Small intestine (tissue), 7 donors: ENCODE measurements around the gene KRTAP10-3. TPM values are rescaled to one million over a fixed set of nuclear protein-coding genes. Genes with fewer than 3 reads are reported as not detected.
"Not testable (repeated sequence)": the region's sequence is repeated elsewhere in the genome, so short reads cannot be mapped to it uniquely, and the experiment has no call there.

Source experiments
- DNase-seq, 2 donors: peaks; one replicate each; pipeline versions ENCODE4 v3.0.0 to v3.0.0-alpha.2; 2013
- FAIRE-seq: peaks from 2 replicates; lab custom pipeline; 2012; peaks lifted over from hg19 to GRCh38; lab: Jason Lieb, UNC
- H3K27ac ChIP-seq, 3 donors: one replicate each; pipeline ENCODE4 v1.5.1; 2013; ENCODE audit warnings: low read length in 2 of 3, mild to moderate bottlenecking in 2 of 3, control low read depth in 1 of 3, inconsistent platforms in 1 of 3, low read depth in 1 of 3, moderate library complexity in 1 of 3
- H3K27me3 ChIP-seq, 3 donors: one replicate each; pipeline ENCODE4 v1.6.1; 2013; ENCODE audit warnings: low read length in 3 of 3, inconsistent platforms in 1 of 3; ENCODE audit not compliant: control insufficient read depth in 3 of 3, insufficient read depth in 3 of 3
- H3K36me3 ChIP-seq, 3 donors: one replicate each; pipeline ENCODE4 v1.6.1; 2013; ENCODE audit warnings: low read length in 3 of 3, inconsistent platforms in 1 of 3, low read depth in 1 of 3, mild to moderate bottlenecking in 1 of 3, moderate library complexity in 1 of 3; ENCODE audit not compliant: control insufficient read depth in 3 of 3, insufficient read depth in 2 of 3
- H3K4me1 ChIP-seq, 3 donors: one replicate each; pipeline ENCODE4 v1.6.1; 2013; ENCODE audit warnings: low read length in 2 of 3, inconsistent platforms in 1 of 3, low read depth in 1 of 3, mild to moderate bottlenecking in 1 of 3, moderate library complexity in 1 of 3; ENCODE audit not compliant: control insufficient read depth in 3 of 3, insufficient read depth in 2 of 3
- H3K4me3 ChIP-seq, 3 donors: one replicate each; pipeline ENCODE4 v1.5.1; 2013; ENCODE audit warnings: low read length in 3 of 3, control low read depth in 1 of 3, inconsistent platforms in 1 of 3, low read depth in 1 of 3, mild to moderate bottlenecking in 1 of 3, moderate library complexity in 1 of 3
- H3K9me3 ChIP-seq, 2 donors: one replicate each; pipeline ENCODE4 v1.6.1; 2013; ENCODE audit warnings: low read depth in 1 of 2, low read length in 1 of 2; ENCODE audit not compliant: control insufficient read depth in 2 of 2, insufficient read depth in 1 of 2
- WGBS, 3 donors: extraction: QIAGEN DNeasy Blood & Tissue Kit; methylation state at CpG; one replicate each; pipeline ENCODE4 v1.1.7; 2013; 5-methylcytosine and 5-hydroxymethylcytosine counted together
- polyA plus RNA-seq, 4 donors: library from polyadenylated mRNA; stranded (reverse) in 3 of 4; unstranded in 1 of 4; fragments of 200-250 nt in 3 of 4; fragments of 120-200 nt in 1 of 4; gene quantifications; one replicate each; pipeline versions ENCODE4 v1.2.1 to v1.2.3, GENCODE V29; 2013
- donor health status: healthy with polysubstance abuse.
- donor health status: control.
- donor health status: control.
- donor health status: Bipolar disorder and iron deficiency.
- donor health status: healthy.

The KRTAP10-3 gene
- polyA plus RNA-seq, 4 donors: not detected

- WGBS, 3 donors: 55 to 61% (median 61%) methylated on average over 31 to 33 of the region's 33 CpGs
- Histone ChIP-seq H3K27ac (no peak within 1 kb of the TSS), H3K27me3 (peaks cover 0 to 6% (median 4%) of the 10 kb centered on the region in 3 donors), H3K9me3 (no peaks in the 10 kb centered on the region), H3K36me3 (no peaks in the 10 kb centered on the region), H3K4me3 (no peak within 1 kb of the TSS), H3K4me1 (no peaks in the 10 kb centered on the region)
- DNase-seq (no peak), FAIRE-seq (no peak)
Measured at GRCh38 chr21:44592446-44593311, 34.1 kb upstream of the KRTAP10-3 start, which contains the start of gene KRTAP10-6. TSS of gene KRTAP10-6 (minus strand) at chr21:44592505. CDS start at chr21:44592484, 21 bp downstream.

GRCh38 chr21:44591801-44592130 lies 33.2 kb upstream of the KRTAP10-3 start:
- H3K27me3 ChIP-seq, DNase-seq, H3K9me3 ChIP-seq, H3K27ac ChIP-seq, H3K4me1 ChIP-seq, H3K36me3 ChIP-seq, H3K4me3 ChIP-seq, FAIRE-seq: not testable (repeated sequence)
- 20 to 59% (median 42%) methylated on average over 4 of the region's 4 CpGs for WGBS, 3 donors

- not testable (repeated sequence) for FAIRE-seq, H3K9me3 ChIP-seq, H3K36me3 ChIP-seq, H3K27me3 ChIP-seq, H3K4me1 ChIP-seq, H3K4me3 ChIP-seq, DNase-seq, H3K27ac ChIP-seq
- WGBS, 3 donors: 50 to 66% (median 52%) methylated on average over 13 to 18 of the region's 19 CpGs
Measured at GRCh38 chr21:44590897-44591800, 32.6 kb upstream of the KRTAP10-3 start.

GRCh38 chr21:44590311-44590721 lies 31.7 kb upstream of the KRTAP10-3 start:
- no peak overlapping the region for H3K27ac ChIP-seq
- no peaks in the 10 kb centered on the region for H3K4me1 ChIP-seq
- no peak for DNase-seq
- H3K4me3 ChIP-seq: no peak overlapping the region
- no peaks in the 10 kb centered on the region for H3K36me3 ChIP-seq
- FAIRE-seq: no peak
- WGBS, 3 donors: 59 to 80% (median 71%) methylated on average over 8 to 10 of the region's 10 CpGs
- no peaks in the 10 kb centered on the region for H3K9me3 ChIP-seq
- H3K27me3 ChIP-seq: peaks cover 0 to 6% (median 5%) of the 10 kb centered on the region in 3 donors

- H3K4me3 ChIP-seq: no peak overlapping the region
- H3K27ac ChIP-seq: no peak overlapping the region
- FAIRE-seq: no peak
- H3K4me1 ChIP-seq: no peaks in the 10 kb centered on the region
- DNase-seq: no peak
- H3K9me3 ChIP-seq: no peaks in the 10 kb centered on the region
- H3K27me3 ChIP-seq: peaks cover 0 to 7% (median 6%) of the 10 kb centered on the region in 3 donors
- WGBS, 3 donors: 68 to 76% (median 71%) methylated on average over 22 to 24 of the region's 24 CpGs
- H3K36me3 ChIP-seq: no peaks in the 10 kb centered on the region
Measured at GRCh38 chr21:44589586-44590305, 31.2 kb upstream of the KRTAP10-3 start.

DNA sequence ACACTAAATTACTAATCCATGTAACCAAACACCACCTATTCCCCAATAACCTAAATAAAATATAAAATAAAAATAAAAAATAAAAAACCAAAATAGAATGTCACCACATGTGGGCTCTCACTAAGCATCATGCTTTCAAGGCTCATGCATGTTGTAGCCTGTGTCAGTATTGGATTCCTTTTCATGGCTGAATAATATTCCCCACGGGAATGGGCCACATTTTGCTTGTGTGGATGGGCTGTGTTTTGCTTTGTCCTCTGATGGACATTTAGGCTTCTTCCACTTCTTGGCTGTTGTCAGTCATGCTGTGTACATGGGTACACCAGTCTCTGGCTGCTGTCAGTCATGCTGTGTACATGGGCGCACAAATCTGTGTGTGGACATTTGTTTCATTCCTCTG lies 30.5 kb upstream of the KRTAP10-3 start:
- Histone ChIP-seq H3K9me3 (no peaks in the 10 kb centered on the region), H3K4me1 (no peaks in the 10 kb centered on the region), H3K4me3 (no peak overlapping the region), H3K27me3 (peaks cover 0 to 7% (median 6%) of the 10 kb centered on the region in 3 donors), H3K36me3 (no peaks in the 10 kb centered on the region), H3K27ac (no peak overlapping the region)
- WGBS, 3 donors: 89 to 93% (median 90%) methylated on average over 2 of the region's 2 CpGs
- FAIRE-seq (no peak), DNase-seq (no peak)

- DNase-seq (no peak), FAIRE-seq (no peak)
- WGBS, 3 donors: 63 to 86% (median 82%) methylated on average over 3 of the region's 3 CpGs
- H3K36me3 ChIP-seq: no peaks in the 10 kb centered on the region
- peaks cover 0 to 7% (median 0%) of the 10 kb centered on the region in 3 donors for H3K27me3 ChIP-seq
- no peaks in the 10 kb centered on the region for H3K4me1 ChIP-seq
- H3K9me3 ChIP-seq: peaks cover 0 to 5% of the 10 kb centered on the region in 2 donors
- no peak overlapping the region for H3K27ac ChIP-seq
- H3K4me3 ChIP-seq: no peak overlapping the region
Measured at GRCh38 chr21:44585892-44586291, 27.3 kb upstream of the KRTAP10-3 start.

DNA sequence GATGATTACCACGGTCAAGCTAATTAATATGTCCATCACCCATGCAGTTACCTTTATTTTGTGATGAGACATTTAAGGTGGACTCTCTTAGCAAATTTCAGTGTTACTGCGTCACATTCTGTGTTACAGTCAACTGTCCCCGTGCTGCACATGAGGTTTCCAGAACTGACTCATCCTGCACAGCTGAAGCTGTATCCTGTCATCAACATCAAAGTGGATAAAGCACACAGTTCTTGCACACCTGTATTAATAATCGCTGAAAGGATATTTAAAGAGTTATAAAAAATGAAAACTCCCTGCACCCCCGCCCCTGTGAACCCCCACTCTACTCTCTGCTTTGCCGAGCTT lies 25.2 kb upstream of the KRTAP10-3 start:
- Histone ChIP-seq H3K27ac (no peak overlapping the region), H3K9me3 (peaks cover 0 to 5% of the 10 kb centered on the region in 2 donors), H3K36me3 (no peaks in the 10 kb centered on the region), H3K4me1 (no peaks in the 10 kb centered on the region), H3K27me3 (peaks cover 0 to 3% (median 0%) of the 10 kb centered on the region in 3 donors), H3K4me3 (no peak overlapping the region)
- FAIRE-seq (no peak), DNase-seq (no peak)
- WGBS, 3 donors: 58 to 70% (median 64%) methylated on average over 6 of the region's 6 CpGs
